Heart right ventricle (tissue), 16 donors: Measurements from ENCODE around the gene CANT1. TPM values are rescaled to one million over a fixed set of nuclear protein-coding genes. Genes with fewer than 3 reads are reported as not detected.

Experiments
- ATAC-seq, 8 donors: fragments of 200-7000 bp; cut with Tn5 transposase; one replicate each; pipeline ENCODE4 v1.9.1; 2020; ENCODE audit warnings: mild to moderate bottlenecking in 8 of 8, moderate library complexity in 8 of 8, moderate number of reproducible peaks in 1 of 8
- DNase-seq, 2 donors: peaks; one replicate each; pipeline ENCODE4 v3.0.0-alpha.2; 2020
- H3K27ac ChIP-seq, 10 donors: fragments of 200-600 bp; sonication (generic) in 2 of 10; one replicate each; pipeline versions ENCODE4 v1.5.0 to v1.8.0; 2020 to 2022; ENCODE audit warnings: mild to moderate bottlenecking in 3 of 10
- H3K27me3 ChIP-seq, 7 donors: fragments of 200-600 bp; one replicate each; pipeline ENCODE4 v1.8.0; 2021 to 2022; ENCODE audit warnings: mild to moderate bottlenecking in 2 of 7
- H3K36me3 ChIP-seq, 9 donors: fragments of 200-600 bp; sonication (generic) in 1 of 9; one replicate each; pipeline versions ENCODE4 v1.5.0 to v1.8.0; 2020 to 2022; ENCODE audit warnings: mild to moderate bottlenecking in 2 of 9
- H3K4me1 ChIP-seq, 9 donors: fragments of 200-600 bp; sonication (generic) in 1 of 9; one replicate each; pipeline versions ENCODE4 v1.5.0 to v1.8.0; 2020 to 2022; ENCODE audit warnings: mild to moderate bottlenecking in 4 of 9
- H3K4me3 ChIP-seq, 10 donors: fragments of 200-600 bp; sonication (generic) in 2 of 10; one replicate each; pipeline versions ENCODE4 v1.5.0 to v1.8.0; 2020 to 2022; ENCODE audit warnings: mild to moderate bottlenecking in 7 of 10, moderate library complexity in 2 of 10
- H3K9me3 ChIP-seq, 11 donors: fragments of 200-600 bp in 10 of 11; sonication (generic) in 2 of 11; one replicate each; pipeline versions ENCODE4 v1.5.0 to v1.8.0; 2013 to 2022; ENCODE audit warnings: mild to moderate bottlenecking in 2 of 11, control low read depth in 1 of 11, moderate library complexity in 1 of 11
- CTCF ChIP-seq, 9 donors: fragments of 200-600 bp; sonication (generic) in 2 of 9; IDR thresholded peaks; one replicate each; pipeline versions ENCODE4 v1.5.0 to v1.8.0; 2021 to 2022; ENCODE audit warnings: antibody characterized with exemption in 9 of 9, mild to moderate bottlenecking in 5 of 9, moderate library complexity in 1 of 9
- WGBS, 2 donors: extraction: QIAGEN DNeasy Blood & Tissue Kit; methylation state at CpG; one replicate each; pipeline ENCODE4 v1.1.7; 2013; ENCODE audit warnings: inconsistent platforms in 1 of 2; 5-methylcytosine and 5-hydroxymethylcytosine counted together
- intact Hi-C, 10 donors: fragments of 100-400 bp; cut with DNase I; formaldehyde crosslinking; loops; one replicate each; pipeline versions ENCODE4 v1.11.1 to v1.14.2; 2022
- polyA plus RNA-seq, 2 donors: library from polyadenylated mRNA; stranded (reverse); fragments of 200-250 nt; gene quantifications; one replicate each; pipeline ENCODE4 v1.2.3, GENCODE V29; 2013
- total RNA-seq, 10 donors: library from RNA; stranded (reverse); fragmentation: NEBNext Ultra II Directional in 3 of 10; extraction: Animal tissue kit (Norgen Biotek cat#: 25700) in 3 of 10; gene quantifications; one replicate each; pipeline versions ENCODE4 v1.2.1 to v1.2.4, GENCODE V29; 2021 to 2023
- donor health status: Arrhythmogenic right ventricular cardiomyopathy.
- donor health status: ischemic (EF 13 %, LVEDD 7.1; RV severe dilation, severe dysfunction).
- donor health status: healthy with polysubstance abuse.
- donor health status: DM: no; HTN: yes; CAD: no.
- donor health status: DM: no; HTN: no; CAD: no.
- donor health status: ischemic (EF 25% LVEDD 6.9; RV normal size, moderate dysfunction).
- donor health status: ischemic (EF 25% LVEDD 5.7; RV mildly dilated, moderate dysfunction).
- donor health status: healthy.
- donor health status: DM: yes; HTN: yes; CAD: no.
- donor health status: Ischemic cardiomyopathy.
- donor health status: ischemic (EF 35%, LVEDD 5.7; RV mildly dilated, moderate dysfunction).
- donor health status: nonischemic (EF 11% LVEDD 7.7; RV severe dilation, severe dysfunction).
- donor health status: DM: yes; HTN: yes; CAD: no.
- donor health status: PGD.
- donor health status: ischemic (EF 29% LVEDD 5.4; RV normal size, mild dysfunction).
- donor health status: nonischemic (EF 23%, LVEDD 6.1; RV moderate dilation, normal function).

CANT1 gene
- total and polyA plus RNA-seq, 12 donors, result 4.1 to 33.4 (median 23.8) TPM

- WGBS, 2 donors, result 83 to 85% methylated on average over 21 of the region's 21 CpGs
- Histone ChIP-seq H3K9me3 (no peaks in the 10 kb centered on the region), H3K4me1 (peaks cover 8 to 49% (median 42%) of the 10 kb centered on the region in 9 donors), H3K4me3 (peak overlapping the region in 3 of 10 donors; percentile 15 to 81 (median 73)), H3K27ac (peak overlapping the region in 1 of 10 donors; percentile 92), H3K27me3 (no peaks in the 10 kb centered on the region), H3K36me3 (peaks cover 0 to 20% (median 0%) of the 10 kb centered on the region in 9 donors)
- no peak for TF ChIP-seq CTCF (IDR thresholded peaks at IDR 0.05)
- ATAC-seq (no peak), DNase-seq (no peak)
- intact Hi-C loops, result no loop called here
Observed at GRCh38 chr17:79007504-79008381, 1.8 kb downstream of the CANT1 start.

- DNase-seq (no peak), ATAC-seq (no peak)
- Histone ChIP-seq H3K9me3 (no peaks in the 10 kb centered on the region), H3K4me1 (peaks cover 8 to 49% (median 42%) of the 10 kb centered on the region in 9 donors), H3K27ac (no peak overlapping the region), H3K4me3 (no peak overlapping the region), H3K36me3 (peaks cover 0 to 25% (median 0%) of the 10 kb centered on the region in 9 donors), H3K27me3 (no peaks in the 10 kb centered on the region)
- intact Hi-C loops, result no loop called here
- WGBS, 2 donors, result 85 to 86% methylated on average over 19 of the region's 19 CpGs
- TF ChIP-seq CTCF (IDR thresholded peaks at IDR 0.05), result no peak
Observed at GRCh38 chr17:79006794-79007503, 2.6 kb downstream of the CANT1 start.

- Histone ChIP-seq H3K27ac (no peak overlapping the region), H3K9me3 (no peaks in the 10 kb centered on the region), H3K4me3 (no peak overlapping the region), H3K4me1 (peaks cover 8 to 49% (median 42%) of the 10 kb centered on the region in 9 donors), H3K27me3 (no peaks in the 10 kb centered on the region), H3K36me3 (peaks cover 0 to 25% (median 0%) of the 10 kb centered on the region in 9 donors)
- 85 to 90% methylated on average over 8 of the region's 8 CpGs for WGBS, 2 donors
- intact Hi-C loops, result no loop called here
- DNase-seq (no peak), ATAC-seq (no peak)
- no peak for TF ChIP-seq CTCF (IDR thresholded peaks at IDR 0.05)
Observed at GRCh38 chr17:79006046-79006445, 3.5 kb downstream of the CANT1 start.

GRCh38 chr17:79005063-79005861 lies 4.3 kb downstream of the CANT1 start:
- H3K9me3 ChIP-seq, result no peaks in the 10 kb centered on the region
- no peaks in the 10 kb centered on the region for H3K27me3 ChIP-seq
- no peak for TF ChIP-seq CTCF (IDR thresholded peaks at IDR 0.05)
- WGBS, 2 donors, result 79 to 82% methylated on average over 12 of the region's 12 CpGs
- H3K27ac ChIP-seq, result no peak overlapping the region
- no peak for DNase-seq
- ATAC-seq, result no peak
- no peak overlapping the region for H3K4me3 ChIP-seq
- intact Hi-C loops, result no loop called here
- peaks cover 7 to 46% (median 40%) of the 10 kb centered on the region in 9 donors for H3K4me1 ChIP-seq
- H3K36me3 ChIP-seq, result peaks cover 0 to 25% (median 0%) of the 10 kb centered on the region in 9 donors
